GM19438 (cell line): Measurements from ENCODE around the gene IL19.

Source experiments
- ATAC-seq: cut with Tn5 transposase; IDR thresholded peaks from one replicate; pipeline ENCODE4 v1.9.1; 2021; ENCODE audit warnings: low read depth; ENCODE audit not compliant: unreplicated experiment

Gene IL19, protein sequence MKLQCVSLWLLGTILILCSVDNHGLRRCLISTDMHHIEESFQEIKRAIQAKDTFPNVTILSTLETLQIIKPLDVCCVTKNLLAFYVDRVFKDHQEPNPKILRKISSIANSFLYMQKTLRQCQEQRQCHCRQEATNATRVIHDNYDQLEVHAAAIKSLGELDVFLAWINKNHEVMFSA

DNA sequence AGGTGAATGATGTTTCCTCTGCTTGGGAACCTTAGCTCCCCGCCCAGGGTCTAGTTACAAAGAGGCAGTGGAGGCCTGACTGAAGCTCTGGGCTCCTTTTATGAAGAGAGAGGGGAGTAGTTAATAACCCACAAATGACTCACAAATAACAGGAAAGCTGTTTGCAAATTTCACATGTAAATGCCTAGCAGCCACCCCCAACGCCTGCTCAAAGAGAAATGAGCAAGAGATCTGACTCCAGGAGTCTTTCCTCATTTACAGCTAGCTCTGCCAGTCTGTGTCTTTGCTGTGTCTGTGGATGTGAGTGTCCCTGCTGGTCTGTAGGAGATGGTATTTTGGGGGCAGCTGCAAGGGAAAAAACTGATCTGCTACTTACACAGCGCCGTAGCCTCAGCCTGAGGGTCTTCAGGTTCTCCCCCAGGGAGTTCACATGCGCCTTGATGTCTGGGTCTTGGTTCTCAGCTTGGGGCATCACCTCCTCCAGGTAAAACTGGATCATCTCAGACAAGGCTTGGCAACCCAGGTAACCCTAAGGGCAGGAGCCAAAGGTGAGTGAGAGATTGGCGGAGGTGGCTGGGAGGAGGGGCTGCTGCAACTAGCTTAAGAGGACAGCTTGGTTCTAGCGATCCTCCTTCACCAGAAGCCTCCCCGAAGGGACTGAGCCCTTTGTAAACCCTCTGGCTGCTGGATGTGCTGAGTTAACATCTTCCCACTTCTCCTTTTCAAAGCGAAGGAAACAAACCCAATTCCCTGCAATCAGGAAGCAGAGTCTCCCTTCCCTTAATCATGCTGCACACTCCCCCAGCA, at the start of gene IL19:
Gene IL19 (plus strand): TSS at position 243 of the 807 bp plus-strand sequence. CDS start 65,890 bp downstream, outside the sequence.
- no peak for ATAC-seq

DNA sequence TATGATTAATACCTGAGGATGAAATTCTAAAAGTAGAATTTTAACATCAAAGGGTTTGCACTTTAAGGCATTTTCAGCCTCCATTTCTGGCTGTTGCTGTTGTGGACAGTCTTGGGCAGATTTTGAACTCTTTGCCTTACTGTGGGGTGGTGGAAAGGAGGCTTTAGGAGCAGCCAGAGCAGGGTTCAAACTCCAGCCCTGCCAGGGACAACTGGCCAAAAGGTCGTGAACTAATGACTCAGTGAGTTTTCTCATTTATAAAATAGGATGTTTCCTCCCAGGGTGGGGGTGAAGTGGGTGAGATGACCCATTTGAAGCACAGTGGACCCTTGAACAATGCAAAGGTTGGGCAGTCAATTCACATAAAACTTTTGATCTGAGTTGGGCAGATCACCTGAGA, 49.1 kb upstream of the IL19 start:
- no peak for ATAC-seq

DNA sequence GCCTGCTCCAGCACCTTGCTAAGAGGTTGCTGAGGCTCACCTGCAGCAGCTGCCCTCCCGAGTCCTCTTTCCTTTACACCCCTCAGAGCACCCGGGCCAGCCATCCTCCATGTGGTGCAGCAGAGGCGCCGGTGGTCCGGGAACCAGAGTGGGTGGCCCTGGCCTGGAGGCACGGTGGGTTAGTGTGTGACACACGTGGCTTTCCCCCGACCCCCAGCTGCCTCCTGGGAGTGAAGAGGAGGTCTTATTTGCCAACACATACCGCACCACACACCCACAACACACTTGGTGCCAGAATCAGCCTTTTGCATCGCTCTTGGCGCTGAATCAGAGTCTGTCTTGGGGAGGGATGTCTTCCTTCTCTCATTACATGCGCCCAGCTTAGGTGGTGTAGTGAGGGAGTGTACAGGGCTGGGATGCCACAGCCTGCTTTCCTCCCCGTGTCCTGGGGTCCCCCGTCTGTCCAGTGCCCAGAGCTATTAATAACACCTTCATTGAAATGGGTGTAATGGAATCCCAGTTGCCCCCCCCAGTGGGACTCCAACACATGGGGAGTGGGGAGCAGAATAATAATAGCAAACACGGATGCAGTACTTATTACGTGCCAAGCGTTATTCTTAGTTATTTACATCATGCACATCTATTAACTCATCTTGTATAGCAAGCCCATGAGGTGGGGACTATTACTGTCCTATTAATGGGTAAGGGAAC, 47.7 kb upstream of the IL19 start:
- ATAC-seq: no peak

DNA sequence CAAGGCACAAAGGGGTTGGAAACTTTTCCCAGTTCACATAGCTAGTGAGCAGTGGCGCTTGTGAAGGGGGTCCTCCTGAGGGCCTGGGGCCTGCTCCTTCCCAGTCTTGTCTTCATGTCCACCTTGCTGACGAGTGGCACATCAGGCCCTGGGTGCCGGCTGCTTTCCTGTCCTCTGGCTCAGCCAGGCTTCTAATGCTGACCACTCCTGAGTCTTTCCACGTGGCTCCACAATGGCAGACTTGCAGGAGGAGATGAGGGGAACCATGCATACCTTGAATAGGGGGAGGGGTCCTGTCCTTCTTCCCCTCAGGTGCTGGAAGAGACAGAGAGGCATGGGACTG, 47.1 kb upstream of the IL19 start:
- ATAC-seq: no peak

DNA sequence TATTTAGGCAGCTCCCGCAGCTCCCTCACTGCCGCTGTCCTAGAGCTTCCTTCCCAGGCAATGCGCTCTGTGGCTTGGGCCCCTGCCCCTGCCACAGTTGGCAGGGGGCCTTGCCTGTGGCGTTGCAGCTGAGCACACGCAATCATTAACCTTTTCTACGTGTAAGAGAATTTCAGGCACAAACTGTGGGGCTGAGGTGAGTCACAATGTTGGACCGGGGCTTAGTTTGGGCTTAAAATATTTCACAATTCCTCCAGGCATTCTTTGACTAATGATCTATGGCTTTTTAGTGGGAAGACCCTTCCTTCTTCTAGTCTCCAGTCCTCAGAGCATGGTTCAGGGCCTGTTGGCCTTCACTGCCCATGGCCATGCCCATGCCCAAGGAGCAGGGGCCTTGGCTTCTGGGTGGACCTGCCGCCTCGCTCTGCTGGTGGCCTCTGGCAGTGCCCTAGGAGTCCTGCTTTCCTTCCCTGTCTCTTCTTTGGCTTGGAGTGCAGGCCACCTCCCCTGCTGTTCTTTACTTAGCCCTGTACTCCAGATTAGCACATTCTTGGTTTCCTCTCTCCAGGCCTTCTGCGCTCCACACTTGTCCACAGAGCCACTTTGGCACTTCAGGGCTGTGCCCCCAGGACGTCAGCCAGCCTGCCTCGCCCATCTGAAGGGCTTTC, 46.6 kb upstream of the IL19 start:
- ATAC-seq: no peak

DNA sequence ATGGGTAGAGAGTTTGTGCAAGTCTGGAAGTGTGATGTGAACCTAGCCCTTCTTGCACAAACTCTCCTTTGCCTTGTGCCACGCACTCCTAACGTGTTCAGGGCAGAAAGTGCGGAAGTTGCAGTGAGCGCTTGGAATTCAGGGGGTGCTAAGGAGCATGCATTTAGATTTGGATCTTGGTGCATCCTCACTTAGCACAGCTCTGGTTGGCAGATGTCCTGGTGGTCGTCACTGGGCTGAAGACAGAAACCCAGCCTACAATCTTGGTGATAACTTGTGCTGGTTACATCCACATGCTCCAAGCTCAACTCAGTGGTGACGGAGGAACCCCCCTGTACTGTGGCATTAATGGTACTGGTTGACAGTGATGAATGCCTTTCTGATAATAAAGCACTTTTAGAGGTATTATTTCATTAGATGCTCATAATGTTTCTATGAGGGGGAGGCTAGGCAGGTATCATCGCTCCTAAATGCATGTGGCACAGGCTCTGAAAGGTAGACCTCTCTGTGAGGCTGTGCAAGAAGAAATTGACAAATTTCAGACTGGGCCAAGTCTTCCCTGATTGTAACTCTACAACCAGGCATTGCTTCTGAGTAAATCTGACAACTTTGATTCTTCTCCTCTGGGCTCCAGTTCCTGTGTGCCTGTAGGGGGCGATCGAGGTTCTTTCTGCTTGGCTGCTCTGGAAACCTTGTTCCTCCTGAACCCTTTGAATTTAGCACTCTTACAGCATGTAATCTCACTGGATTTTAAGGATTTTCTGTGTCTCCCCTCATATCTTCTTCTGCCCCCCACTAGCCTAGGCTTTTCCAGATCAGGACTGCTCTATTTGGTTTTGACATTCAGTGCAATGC, 45.2 kb upstream of the IL19 start:
- no peak for ATAC-seq

DNA sequence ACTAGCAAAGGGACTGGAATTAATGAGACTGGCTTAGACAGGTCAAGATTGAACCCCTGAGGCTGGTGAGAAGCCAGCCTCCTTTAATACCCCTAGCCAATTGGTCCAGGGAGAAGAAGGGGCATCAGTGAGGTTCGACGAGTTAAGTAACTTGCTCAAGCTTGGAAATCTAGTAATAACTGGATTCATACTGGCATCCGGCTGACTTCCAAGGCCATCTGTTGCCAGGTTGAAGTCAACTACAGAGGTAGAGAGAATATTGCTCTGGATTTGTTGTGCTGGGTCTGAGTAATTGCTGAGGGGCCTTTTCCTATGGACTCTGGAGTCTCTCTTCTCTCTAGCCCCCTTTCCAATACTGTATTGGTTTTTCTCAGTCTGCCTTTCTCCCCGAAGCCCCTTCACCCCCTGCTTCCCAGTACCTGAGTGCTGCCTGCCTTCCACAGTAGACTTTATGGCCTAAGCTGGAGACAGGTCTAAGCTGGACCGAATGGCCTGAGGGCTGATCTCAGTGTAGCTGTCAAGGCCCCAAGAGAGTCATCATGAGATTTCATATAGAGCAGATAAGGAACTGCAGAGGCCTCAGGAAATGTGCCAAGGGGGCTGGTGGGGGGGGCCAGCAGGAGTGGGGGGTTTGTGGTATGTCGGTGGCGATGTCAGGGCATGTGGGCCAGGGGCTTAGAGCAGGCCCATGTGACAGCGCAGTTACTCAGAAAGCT, 42.4 kb upstream of the IL19 start:
- ATAC-seq: no peak

DNA sequence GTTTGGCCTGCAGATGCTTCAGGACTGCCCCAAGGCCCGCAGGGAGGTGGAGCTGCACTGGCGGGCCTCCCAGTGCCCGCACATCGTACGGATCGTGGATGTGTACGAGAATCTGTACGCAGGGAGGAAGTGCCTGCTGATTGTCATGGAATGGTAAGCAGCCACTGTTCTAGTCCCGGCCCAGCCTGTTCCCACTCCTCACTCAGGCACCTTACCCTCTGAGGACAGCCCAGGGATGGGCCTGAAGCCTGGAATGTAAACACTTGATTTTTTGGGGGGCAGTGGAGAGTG, 41.9 kb upstream of the IL19 start:
- ATAC-seq: no peak

DNA sequence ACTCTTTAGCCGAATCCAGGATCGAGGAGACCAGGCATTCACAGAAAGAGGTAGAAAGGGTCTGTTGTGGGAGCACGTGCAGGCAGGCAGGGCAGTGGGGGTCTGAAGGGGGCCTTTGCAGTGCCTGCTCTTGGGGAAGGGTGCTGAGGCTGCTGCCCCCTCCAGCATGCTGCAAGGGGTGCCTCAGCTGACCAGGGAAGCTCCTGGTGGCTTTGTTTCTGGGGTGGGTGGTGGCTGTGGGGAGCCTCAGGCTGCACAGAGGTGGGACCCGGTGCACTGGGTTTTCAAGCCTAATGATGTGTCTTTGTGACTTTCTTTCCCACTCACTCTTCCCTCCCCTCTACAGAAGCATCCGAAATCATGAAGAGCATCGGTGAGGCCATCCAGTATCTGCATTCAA, 41.5 kb upstream of the IL19 start:
- no peak for ATAC-seq

DNA sequence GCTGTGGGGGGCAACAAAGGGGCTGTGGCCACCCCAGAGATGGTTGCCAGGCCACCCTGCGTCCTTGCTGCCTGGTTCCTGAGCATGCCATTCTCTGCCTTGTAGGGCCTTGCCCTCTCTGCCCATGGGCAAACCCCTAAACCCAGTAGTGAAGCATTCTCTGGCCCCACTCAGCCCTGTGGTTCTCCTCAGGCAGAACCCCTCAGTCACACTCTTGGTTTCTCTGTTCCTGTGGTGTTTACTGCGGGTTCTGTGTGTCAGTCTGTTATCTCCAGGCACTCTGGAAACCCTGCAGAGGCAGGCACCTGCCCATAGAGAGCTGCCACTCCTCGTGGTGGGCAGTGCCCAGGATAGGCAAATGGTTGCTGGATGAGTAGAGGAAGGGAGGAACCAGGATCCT, 41.1 kb upstream of the IL19 start:
- no peak for ATAC-seq

DNA sequence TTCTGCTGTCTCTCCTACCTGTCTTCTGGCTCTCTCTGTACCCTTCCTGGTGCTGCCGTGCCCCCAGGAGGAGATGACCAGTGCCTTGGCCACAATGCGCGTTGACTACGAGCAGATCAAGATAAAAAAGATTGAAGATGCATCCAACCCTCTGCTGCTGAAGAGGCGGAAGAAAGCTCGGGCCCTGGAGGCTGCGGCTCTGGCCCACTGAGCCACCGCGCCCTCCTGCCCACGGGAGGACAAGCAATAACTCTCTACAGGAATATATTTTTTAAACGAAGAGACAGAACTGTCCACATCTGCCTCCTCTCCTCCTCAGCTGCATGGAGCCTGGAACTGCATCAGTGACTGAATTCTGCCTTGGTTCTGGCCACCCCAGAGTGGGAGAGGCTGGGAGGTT, 38.1 kb upstream of the IL19 start:
- no peak for ATAC-seq

DNA sequence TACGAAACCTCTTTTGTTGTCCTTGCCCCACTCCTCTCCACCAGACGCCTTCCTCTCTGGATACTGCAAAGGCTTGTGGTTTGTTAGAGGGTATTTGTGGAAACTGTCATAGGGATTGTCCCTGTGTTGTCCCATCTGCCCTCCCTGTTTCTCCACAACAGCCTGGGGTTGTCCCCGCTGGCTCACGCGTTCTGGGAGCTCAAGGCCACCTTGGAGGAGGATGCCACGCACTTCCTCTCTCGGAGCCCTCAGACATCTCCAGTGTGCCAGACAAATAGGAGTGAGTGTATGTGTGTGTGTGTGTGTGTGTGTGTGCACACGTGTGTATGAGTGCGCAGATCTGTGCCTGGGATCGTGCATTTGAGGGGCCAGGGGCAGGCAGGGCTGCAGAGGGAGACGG, 37.6 kb upstream of the IL19 start:
- no peak for ATAC-seq

DNA sequence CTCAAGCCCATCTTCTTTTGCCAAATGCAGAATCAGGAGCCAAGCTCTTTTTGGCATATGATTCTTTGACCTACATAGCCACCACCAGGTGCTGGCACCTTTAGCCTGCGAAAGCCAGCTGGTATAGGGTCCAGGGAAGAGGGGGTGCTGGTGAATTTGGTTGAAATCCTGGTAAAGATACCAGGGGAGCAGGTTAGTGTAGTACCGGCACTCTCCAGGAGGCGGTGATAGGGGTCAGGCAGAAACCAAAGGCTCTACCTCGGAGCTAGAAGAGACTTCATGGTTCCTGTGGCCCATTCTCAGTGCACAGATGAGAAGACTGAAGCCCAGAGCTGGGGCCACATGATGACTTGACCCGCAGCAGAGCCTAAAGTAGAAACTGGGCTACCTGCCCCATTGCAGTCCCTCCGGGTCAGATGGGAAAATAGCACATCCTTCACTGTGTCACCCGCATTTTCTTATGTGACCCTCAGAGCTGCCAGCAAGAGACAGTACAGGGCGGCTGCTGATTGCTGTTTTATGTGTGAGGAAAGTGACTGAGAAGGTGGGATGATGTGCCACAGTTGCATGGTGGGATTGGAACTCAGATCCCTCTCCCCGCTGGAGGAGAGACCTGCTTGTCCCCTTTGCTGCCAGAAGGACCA, 36.0 kb upstream of the IL19 start:
- no peak for ATAC-seq

DNA sequence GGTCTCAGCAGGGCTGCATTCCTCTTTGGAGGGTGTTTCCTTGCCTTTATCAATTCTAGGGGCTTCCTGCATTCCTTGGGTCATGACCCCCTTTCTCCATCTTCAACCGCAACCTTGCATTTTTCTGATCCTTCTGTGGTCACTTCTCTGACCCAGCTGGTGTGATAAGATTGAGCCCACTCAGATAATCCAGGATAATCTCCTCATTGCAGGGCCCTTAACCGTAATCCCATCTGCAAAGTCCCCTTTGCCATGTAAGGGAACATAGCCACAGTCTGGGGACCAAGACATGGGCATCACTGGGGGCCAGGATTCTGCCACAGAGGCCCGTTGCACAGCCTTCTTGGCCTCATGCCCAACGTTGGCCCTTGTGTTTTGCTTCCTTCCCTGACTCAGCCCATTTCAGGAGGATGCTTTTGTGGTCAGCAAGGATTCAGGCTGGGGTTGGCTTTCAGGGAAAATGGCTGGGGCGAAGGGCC, 35.0 kb upstream of the IL19 start:
- ATAC-seq: no peak

DNA sequence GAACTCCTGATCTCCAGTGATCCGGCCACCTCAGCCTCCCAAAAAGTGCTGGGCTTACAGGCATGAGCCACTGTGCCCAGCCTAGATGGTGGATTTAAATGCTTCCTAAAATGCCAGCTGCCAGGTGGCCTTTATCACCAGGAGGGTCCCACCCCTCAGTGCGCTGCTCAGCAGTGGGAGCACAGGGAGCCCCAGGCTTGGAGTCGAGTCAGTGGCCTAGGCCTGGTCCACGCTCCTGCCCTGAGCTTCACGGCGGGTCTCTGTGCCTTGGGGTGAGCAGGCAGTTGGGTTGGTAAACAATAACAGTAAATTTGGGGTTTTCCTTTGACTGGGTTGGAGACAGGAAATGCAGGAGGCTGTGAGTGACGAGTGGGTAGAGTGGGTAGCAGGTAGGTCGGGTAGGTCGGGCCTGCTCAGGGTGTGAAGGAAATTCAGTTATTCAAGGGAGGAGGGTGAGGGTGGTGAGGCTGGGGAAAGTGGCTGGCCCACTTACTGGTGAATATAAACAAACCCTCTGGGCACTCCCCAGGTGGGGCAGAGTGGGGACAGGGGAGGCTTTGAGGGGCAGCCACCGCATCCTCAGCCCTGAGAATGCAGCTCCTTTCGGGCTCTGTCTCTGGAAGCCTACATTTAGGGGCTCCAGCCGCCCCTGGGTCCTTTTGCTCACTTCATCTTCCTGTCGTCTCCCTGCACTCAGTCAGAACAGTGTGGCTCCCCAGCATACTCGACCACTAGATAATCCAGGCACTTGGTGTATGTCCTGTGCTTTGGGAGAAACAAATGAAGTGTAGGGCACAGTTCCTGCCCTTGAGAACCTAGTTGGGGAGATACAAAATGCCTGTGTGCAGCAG, 33.5 kb upstream of the IL19 start:
- no peak for ATAC-seq

DNA sequence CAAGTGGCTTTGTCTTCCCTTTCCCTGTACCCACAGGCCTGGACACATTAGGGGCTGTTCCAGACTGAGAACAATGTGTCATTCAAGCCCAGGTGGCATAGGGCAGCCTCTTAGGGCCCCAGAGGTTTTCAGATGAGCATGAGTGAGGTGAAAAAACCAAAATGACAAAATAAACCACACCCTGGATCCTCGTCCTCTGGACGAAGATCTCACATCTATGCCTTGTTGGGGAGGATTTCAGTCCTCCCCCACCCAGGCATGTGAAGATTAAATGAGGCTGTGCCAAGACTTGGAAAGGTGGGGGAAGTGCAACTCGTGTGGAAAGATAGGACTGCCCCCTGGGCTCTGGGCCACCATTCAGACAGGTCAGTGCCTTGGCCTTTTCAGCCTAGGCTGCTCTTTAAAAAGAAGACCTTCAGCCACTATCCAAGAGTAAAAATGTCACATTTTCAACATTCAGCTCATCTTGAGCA, 32.8 kb upstream of the IL19 start:
- ATAC-seq: no peak

DNA sequence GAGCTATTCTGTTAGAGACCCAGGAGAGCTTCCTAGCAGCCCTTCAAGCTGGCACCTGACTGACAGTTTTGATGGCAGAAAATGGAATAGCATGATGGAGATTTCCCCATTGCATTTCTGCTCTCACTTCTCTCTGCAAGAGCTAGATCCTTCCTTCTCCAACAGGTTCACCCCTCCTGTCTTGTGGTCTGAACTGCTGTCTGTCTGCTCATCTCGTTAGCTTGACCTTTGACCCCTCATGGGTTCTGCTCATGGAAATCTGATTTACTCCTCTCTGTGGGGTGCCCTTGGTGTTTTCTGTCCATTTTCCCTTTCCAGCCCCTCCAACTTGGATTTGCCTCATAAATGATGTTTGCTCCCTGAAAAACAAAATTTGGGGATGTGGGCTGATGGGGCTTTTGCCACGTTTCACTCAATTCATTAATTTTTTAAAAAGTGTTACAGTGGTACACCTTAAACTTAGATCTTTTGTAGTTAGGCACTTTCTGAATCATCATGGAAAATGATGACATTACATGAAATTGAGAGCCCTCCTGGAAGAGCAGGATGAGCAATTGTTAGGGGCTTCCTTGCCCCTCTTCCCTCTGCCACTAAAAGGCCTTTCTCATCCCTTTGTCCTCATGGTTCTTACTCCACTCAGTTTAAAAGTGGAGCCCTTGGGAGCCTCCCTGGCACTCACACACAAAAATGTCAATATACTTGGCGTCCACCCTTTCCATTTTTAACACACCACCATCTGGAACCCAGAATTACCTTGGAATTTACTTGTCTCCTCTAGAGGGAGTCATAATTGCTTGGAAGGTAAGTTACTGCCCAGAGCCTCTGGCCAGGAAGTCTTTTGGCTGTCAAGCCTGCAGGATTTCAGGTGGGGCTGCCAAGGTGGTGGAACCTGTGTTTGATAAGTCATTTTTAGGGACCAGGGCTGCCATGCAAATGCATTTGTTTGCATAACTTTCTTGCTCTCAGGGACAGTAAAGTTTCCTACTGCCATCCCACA, 31.9 kb upstream of the IL19 start:
- ATAC-seq: no peak
